DOHH2 (cell line): Measurements from ENCODE around the gene IRF1.

Experiments used
- EZH2phosphoT487 ChIP-seq: fragments of 200-600 bp; sonication (generic); IDR thresholded peaks from 2 replicates; pipeline ENCODE4 v1.6.1; 2017; ENCODE audit warnings: borderline replicate concordance, mild to moderate bottlenecking, antibody characterized with exemption, low read length, moderate library complexity, mixed read lengths
- TF ChIP-seq, protein P1 (sequence below): fragments of 200-600 bp; sonication (generic); IDR thresholded peaks from one replicate; pipeline ENCODE4 v1.5.1; 2014; ENCODE audit warnings: antibody characterized with exemption, mild to moderate bottlenecking, low read depth, low read length; ENCODE audit not compliant: poor library complexity, severe bottlenecking

DNA sequence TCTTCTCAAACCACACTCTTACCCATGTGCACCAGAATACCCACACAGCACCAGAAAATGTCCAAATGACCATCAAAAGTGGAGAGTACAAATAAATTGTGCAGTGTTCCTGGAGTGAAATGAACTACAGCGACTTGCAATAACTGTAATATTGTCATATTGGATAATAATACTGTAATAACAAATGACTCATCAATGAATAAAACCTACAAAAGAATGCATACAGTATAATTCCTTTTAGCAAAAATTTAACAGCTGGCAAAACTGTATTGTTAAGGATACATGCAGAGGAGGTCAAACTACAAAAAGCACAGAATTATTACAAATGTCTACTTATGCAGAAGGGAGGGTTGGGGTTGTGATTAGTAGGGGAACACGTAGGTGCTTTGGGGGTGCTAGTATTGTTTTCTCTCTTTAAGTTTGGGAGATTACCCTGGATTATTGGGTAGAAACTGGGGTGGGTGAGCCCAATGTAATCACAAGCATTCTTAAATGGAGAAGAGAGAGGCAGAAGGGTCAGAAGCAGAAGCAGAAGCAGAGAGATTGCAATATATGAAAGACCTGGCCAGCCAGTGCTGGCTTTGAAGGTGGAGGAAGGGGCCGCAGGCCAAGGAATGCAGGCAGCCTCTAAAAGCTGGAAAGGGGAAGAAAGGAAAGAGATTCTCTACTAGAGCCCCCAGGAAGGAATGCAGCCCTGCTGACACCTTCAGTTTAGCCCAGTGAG lies 21.8 kb downstream of the IRF1 start:
- TF ChIP-seq, protein P1, sequence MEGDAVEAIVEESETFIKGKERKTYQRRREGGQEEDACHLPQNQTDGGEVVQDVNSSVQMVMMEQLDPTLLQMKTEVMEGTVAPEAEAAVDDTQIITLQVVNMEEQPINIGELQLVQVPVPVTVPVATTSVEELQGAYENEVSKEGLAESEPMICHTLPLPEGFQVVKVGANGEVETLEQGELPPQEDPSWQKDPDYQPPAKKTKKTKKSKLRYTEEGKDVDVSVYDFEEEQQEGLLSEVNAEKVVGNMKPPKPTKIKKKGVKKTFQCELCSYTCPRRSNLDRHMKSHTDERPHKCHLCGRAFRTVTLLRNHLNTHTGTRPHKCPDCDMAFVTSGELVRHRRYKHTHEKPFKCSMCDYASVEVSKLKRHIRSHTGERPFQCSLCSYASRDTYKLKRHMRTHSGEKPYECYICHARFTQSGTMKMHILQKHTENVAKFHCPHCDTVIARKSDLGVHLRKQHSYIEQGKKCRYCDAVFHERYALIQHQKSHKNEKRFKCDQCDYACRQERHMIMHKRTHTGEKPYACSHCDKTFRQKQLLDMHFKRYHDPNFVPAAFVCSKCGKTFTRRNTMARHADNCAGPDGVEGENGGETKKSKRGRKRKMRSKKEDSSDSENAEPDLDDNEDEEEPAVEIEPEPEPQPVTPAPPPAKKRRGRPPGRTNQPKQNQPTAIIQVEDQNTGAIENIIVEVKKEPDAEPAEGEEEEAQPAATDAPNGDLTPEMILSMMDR = no peak
- TF ChIP-seq EZH2phosphoT487 = no peak
